ENCODE measurements around the gene HAUS7.

DNA sequence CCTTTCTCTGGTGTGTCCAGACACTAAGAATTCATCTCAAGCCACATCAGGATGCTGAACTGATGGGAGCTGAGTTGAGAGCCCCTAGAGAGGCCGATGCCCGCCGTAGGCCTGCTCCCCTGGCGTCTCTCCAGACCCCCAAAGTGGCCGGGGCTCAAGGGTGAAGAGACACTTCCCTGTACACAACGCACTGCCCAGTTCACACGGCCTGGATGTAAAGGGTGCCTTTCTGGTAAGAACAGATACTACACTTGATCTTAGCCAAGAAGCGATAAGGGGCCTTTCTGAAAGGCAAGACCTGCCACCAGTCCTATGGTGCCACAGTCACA is 19.5 kb downstream of the HAUS7 start:
- no peak for TF ChIP-seq ISL1 (CRISPR knock-in tag; IDR thresholded peaks at IDR 0.05)
- TF ChIP-seq PPARA (CRISPR knock-in tag; IDR thresholded peaks at IDR 0.05; ENCODE audit: borderline replicate concordance), result no peak
- no peak for TF ChIP-seq PATZ1 (CRISPR knock-in tag; IDR thresholded peaks at IDR 0.05; ENCODE audit: borderline replicate concordance)
- no peak for TF ChIP-seq GLIS3 (CRISPR knock-in tag; IDR thresholded peaks at IDR 0.05)
- no peak for TF ChIP-seq CSDC2 (CRISPR knock-in tag; IDR thresholded peaks at IDR 0.05)
- TF ChIP-seq, protein P1, sequence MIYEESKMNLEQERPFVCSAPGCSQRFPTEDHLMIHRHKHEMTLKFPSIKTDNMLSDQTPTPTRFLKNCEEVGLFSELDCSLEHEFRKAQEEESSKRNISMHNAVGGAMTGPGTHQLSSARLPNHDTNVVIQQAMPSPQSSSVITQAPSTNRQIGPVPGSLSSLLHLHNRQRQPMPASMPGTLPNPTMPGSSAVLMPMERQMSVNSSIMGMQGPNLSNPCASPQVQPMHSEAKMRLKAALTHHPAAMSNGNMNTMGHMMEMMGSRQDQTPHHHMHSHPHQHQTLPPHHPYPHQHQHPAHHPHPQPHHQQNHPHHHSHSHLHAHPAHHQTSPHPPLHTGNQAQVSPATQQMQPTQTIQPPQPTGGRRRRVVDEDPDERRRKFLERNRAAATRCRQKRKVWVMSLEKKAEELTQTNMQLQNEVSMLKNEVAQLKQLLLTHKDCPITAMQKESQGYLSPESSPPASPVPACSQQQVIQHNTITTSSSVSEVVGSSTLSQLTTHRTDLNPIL (CRISPR knock-in tag; IDR thresholded peaks at IDR 0.05; ENCODE audit: low read depth), result no peak
- no peak for TF ChIP-seq SNAI2 (CRISPR knock-in tag; IDR thresholded peaks at IDR 0.05)
- no peak for TF ChIP-seq POU6F1 (CRISPR knock-in tag; IDR thresholded peaks at IDR 0.05; ENCODE audit: borderline replicate concordance, low read depth)
- no peak for TF ChIP-seq ZNF565 (CRISPR knock-in tag; conservative IDR thresholded peaks at IDR 0.05; ENCODE audit: low read depth)
- TF ChIP-seq ARNTL (CRISPR knock-in tag; IDR thresholded peaks at IDR 0.05; ENCODE audit: borderline replicate concordance, low read depth), result no peak
- TF ChIP-seq TCF4 (CRISPR knock-in tag; IDR thresholded peaks at IDR 0.05; ENCODE audit: borderline replicate concordance), result no peak
- TF ChIP-seq RARB (CRISPR knock-in tag; IDR thresholded peaks at IDR 0.05), result no peak
